ENCODE measurements around the gene SMC6. TPM values are rescaled to one million over a fixed set of nuclear protein-coding genes. Genes with fewer than 3 reads are reported as not detected.

Gene SMC6
- total RNA-seq: 10 to 100 TPM in 3 of 4 donors, 1 to 10 TPM in 1; 8.9 to 18.6 (median 12.0) TPM

DNA sequence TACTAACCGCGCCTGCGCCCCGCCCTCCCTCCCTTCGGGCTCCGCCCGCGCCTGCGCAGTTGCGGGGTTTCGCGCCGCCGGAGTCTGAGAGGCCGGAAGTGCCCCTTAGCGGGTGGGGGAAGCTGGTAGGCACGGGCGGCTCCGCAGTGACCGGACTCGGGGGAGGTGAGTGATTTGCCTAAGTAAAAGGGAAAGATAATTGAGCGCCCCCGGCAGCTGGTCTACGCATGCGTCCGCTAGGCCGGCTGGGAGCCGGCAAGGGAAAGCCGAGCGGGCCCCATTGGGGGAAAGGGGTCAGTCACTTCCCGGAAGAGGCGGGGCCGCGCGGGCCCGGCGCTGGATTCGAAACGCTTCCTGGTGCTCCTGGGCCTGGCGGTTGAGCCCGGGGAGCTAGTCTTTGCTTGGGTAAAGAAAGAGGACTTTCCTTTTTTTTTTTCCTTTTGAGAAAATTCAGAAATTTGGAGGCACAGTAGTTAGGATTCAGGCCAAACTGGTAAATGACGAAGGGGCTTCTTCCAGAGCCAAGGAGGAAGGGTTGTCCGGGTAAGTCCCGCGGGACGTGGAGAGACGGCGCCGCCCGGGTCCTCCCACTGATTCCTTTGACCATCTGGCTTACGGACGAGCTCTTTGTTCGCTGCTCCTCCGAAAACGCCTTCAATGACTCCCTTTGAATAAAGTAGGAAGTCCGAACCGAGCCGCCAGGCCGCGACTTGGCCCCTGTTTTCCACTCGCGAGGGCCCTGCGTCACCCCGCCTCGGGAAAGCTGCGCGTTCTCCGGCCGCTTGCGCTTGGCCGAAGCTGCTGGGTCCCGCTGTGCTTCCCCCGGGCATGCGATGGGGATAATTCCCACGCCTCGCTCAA is at the start of gene SMC6, which contains the start of gene GEN1:
Gene SMC6 (minus strand): TSS at position 8 of the 861 bp plus-strand sequence. CDS start 7,864 bp downstream, outside the sequence.
Gene GEN1 (plus strand): TSS at position 336 of the 861 bp plus-strand sequence. CDS start 5,806 bp downstream, outside the sequence.
- peak; percentile 97 for ATAC-seq (ENCODE audit: low FRiP score)
- peak; percentile 70 for DNase-seq (ENCODE audit: low spot score)
- TF ChIP-seq, protein P1, sequence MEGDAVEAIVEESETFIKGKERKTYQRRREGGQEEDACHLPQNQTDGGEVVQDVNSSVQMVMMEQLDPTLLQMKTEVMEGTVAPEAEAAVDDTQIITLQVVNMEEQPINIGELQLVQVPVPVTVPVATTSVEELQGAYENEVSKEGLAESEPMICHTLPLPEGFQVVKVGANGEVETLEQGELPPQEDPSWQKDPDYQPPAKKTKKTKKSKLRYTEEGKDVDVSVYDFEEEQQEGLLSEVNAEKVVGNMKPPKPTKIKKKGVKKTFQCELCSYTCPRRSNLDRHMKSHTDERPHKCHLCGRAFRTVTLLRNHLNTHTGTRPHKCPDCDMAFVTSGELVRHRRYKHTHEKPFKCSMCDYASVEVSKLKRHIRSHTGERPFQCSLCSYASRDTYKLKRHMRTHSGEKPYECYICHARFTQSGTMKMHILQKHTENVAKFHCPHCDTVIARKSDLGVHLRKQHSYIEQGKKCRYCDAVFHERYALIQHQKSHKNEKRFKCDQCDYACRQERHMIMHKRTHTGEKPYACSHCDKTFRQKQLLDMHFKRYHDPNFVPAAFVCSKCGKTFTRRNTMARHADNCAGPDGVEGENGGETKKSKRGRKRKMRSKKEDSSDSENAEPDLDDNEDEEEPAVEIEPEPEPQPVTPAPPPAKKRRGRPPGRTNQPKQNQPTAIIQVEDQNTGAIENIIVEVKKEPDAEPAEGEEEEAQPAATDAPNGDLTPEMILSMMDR (IDR thresholded peaks at IDR 0.05): no peak

- no peak for DNase-seq (ENCODE audit: low spot score)
- TF ChIP-seq, protein P1 (IDR thresholded peaks at IDR 0.05): no peak
- no peak for ATAC-seq (ENCODE audit: low FRiP score)
Measured at GRCh38 chr2:17800693-17801458, 47.3 kb upstream of the SMC6 start.

- TF ChIP-seq, protein P1 (IDR thresholded peaks at IDR 0.05): no peak
- DNase-seq (ENCODE audit: low spot score): no peak
- no peak for ATAC-seq (ENCODE audit: low FRiP score)
Measured at GRCh38 chr2:17800219-17800618, 46.6 kb upstream of the SMC6 start.

DNA sequence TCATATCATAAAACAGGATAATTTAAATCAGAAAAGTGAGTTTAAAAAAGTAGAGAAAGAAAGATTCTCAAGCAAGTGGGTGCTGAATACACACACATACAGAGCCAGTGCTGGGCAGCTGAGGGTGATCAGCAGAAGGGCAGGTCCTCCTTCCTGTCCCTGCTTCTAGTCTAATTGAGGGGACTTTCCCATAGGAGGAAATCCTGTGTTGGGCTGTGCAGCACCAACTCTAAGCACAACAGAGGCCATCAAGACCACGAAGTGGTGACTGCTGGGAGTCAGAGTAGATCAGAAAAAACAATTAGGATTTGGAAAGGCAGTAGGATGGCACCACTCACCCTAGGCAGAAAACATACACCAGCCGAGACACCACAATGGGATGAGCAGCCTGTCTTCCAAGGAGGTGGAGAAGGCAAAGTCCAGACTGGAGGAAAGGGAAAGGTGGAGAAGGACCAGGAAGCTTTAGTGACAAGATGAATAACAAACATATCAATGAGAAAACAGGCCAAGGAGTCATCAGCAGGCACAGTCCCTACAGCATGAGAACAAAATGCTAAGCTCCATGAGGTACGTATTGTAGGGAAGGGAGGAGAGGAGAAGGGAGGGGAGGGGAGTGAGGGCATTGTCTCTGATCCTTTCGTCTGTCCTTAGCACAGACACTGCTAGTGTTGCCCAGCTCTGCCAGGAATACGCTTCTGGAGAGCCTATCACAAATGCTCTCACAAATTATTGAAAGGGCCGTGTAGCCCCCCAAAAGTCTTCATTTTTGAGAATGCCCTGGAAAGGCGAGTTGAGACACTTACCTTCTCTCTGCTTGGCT is 45.9 kb upstream of the SMC6 start:
- no peak for DNase-seq (ENCODE audit: low spot score)
- no peak for ATAC-seq (ENCODE audit: low FRiP score)
- TF ChIP-seq, protein P1 (IDR thresholded peaks at IDR 0.05): no peak

- TF ChIP-seq, protein P1 (IDR thresholded peaks at IDR 0.05): no peak
- no peak for ATAC-seq (ENCODE audit: low FRiP score)
- DNase-seq (ENCODE audit: low spot score): no peak
Measured at GRCh38 chr2:17798338-17798737, 44.7 kb upstream of the SMC6 start.

GRCh38 chr2:17795309-17795708 is 41.7 kb upstream of the SMC6 start:
- TF ChIP-seq, protein P1 (IDR thresholded peaks at IDR 0.05): no peak
- DNase-seq (ENCODE audit: low spot score) (no peak), ATAC-seq (ENCODE audit: low FRiP score) (no peak)
